ENCODE results near the gene CSTB. TPM values are rescaled to one million over a fixed set of nuclear protein-coding genes. Genes with fewer than 3 reads are reported as not detected.

Gene CSTB
- polyA plus RNA-seq, 1 experiment = 58.2 TPM

- CTCF ChIA-PET = no interaction called here
- H3K36me3 ChIP-seq (ENCODE audit: control insufficient read depth, insufficient read depth, low read length) = peaks cover 22% of the 10 kb centered on the region
- POLR2A ChIA-PET = no interaction called here
Measured at GRCh38 chr21:43805275-43805800, 29.2 kb upstream of the CSTB start.

GRCh38 chr21:43803558-43804300 is 27.6 kb upstream of the CSTB start:
- no peak overlapping the region for H3K4me3 ChIP-seq (ENCODE audit: low read depth, low read length)
- CTCF ChIA-PET = no interaction called here
- POLR2A ChIA-PET = no interaction called here
- no peak for TF ChIP-seq CTCF (IDR thresholded peaks at IDR 0.05; ENCODE audit: insufficient read depth, low read depth, low read length)
- no peaks in the 10 kb centered on the region for H3K27me3 ChIP-seq (ENCODE audit: control insufficient read depth, insufficient read depth, low read length)
- H3K36me3 ChIP-seq (ENCODE audit: control insufficient read depth, insufficient read depth, low read length) = peaks cover 28% of the 10 kb centered on the region
- no peak for DNase-seq (ENCODE audit: low read depth)

More at GRCh38 chr21:43805275-43805800, 29.2 kb upstream of the CSTB start:
- H3K4me3 ChIP-seq (ENCODE audit: low read depth, low read length) = no peak overlapping the region
- no peak for DNase-seq (ENCODE audit: low read depth)
- H3K27me3 ChIP-seq (ENCODE audit: control insufficient read depth, insufficient read depth, low read length) = no peaks in the 10 kb centered on the region
- TF ChIP-seq CTCF (IDR thresholded peaks at IDR 0.05; ENCODE audit: insufficient read depth, low read depth, low read length) = no peak

GRCh38 chr21:43802713-43803313 is 26.7 kb upstream of the CSTB start:
- CTCF ChIA-PET = no interaction called here
- H3K27me3 ChIP-seq (ENCODE audit: control insufficient read depth, insufficient read depth, low read length) = no peaks in the 10 kb centered on the region
- H3K4me3 ChIP-seq (ENCODE audit: low read depth, low read length) = no peak overlapping the region
- DNase-seq (ENCODE audit: low read depth) = no peak
- POLR2A ChIA-PET = no interaction called here
- H3K36me3 ChIP-seq (ENCODE audit: control insufficient read depth, insufficient read depth, low read length) = peaks cover 36% of the 10 kb centered on the region
- no peak for TF ChIP-seq CTCF (IDR thresholded peaks at IDR 0.05; ENCODE audit: insufficient read depth, low read depth, low read length)

GRCh38 chr21:43801006-43801783 is 25.1 kb upstream of the CSTB start:
- CTCF ChIA-PET = no interaction called here
- no peak overlapping the region for H3K4me3 ChIP-seq (ENCODE audit: low read depth, low read length)
- H3K27me3 ChIP-seq (ENCODE audit: control insufficient read depth, insufficient read depth, low read length) = no peaks in the 10 kb centered on the region
- DNase-seq (ENCODE audit: low read depth) = no peak
- no peak for TF ChIP-seq CTCF (IDR thresholded peaks at IDR 0.05; ENCODE audit: insufficient read depth, low read depth, low read length)
- POLR2A ChIA-PET = no interaction called here
- H3K36me3 ChIP-seq (ENCODE audit: control insufficient read depth, insufficient read depth, low read length) = peaks cover 49% of the 10 kb centered on the region

- H3K4me3 ChIP-seq (ENCODE audit: low read depth, low read length) = no peak overlapping the region
- ChIA-PET CTCF (no interaction called here), POLR2A (no interaction called here)
- H3K36me3 ChIP-seq (ENCODE audit: control insufficient read depth, insufficient read depth, low read length) = peaks cover 53% of the 10 kb centered on the region
- no peak for DNase-seq (ENCODE audit: low read depth)
- no peak for TF ChIP-seq CTCF (IDR thresholded peaks at IDR 0.05; ENCODE audit: insufficient read depth, low read depth, low read length)
- no peaks in the 10 kb centered on the region for H3K27me3 ChIP-seq (ENCODE audit: control insufficient read depth, insufficient read depth, low read length)
Measured at GRCh38 chr21:43800566-43800965, 24.5 kb upstream of the CSTB start.
